Uterus (tissue), 2 donors: ENCODE results near the gene KPNA4.

Source experiments
- CTCF ChIP-seq, 4 experiments: fragments of 200-600 bp in 2 of 4; fragments of 450-650 bp in 2 of 4; sonication (generic) in 2 of 4; IDR thresholded peaks; one replicate each; pipeline ENCODE4 v1.5.1; 2016 to 2019; ENCODE audit warnings: antibody characterized with exemption in 4 of 4, mild to moderate bottlenecking in 2 of 4, moderate library complexity in 1 of 4
- POLR2A ChIP-seq, 2 donors: fragments of 450-650 bp; IDR thresholded peaks; one replicate each; pipeline ENCODE4 v1.6.1; 2016; ENCODE audit warnings: antibody characterized with exemption in 2 of 2, mild to moderate bottlenecking in 1 of 2, moderate library complexity in 1 of 2

DNA sequence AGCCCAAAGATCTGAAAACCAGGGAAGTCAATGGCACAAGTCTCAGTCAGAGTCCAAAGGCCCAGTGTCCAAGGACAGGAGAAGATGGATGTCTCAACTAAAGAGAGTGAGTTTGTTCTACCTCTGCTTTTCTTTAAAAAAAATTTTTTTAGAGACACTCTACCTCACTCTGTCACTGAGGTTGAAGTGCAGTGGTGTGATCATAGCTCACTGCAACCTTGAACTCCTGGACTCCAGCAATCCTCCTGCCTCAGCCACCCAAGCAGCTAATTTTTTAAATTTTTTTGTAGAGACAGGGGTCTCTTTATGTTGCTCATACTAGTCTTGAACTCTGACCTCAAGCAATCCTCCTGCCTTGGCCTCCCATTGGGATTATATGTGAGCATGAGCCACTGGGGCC, 39.9 kb upstream of the KPNA4 start:
- TF ChIP-seq CTCF (IDR thresholded peaks at IDR 0.05) (no peak), POLR2A (IDR thresholded peaks at IDR 0.05) (no peak)
